KMS-11 (cell line): Measurements from ENCODE around the gene FBXO48.
A peak's percentile ranks its signal among the peaks of the same experiment; 100 is the strongest.

Experiments used
- H2AFZ ChIP-seq: fragments of 200-600 bp; sonication (generic); 2 replicates; pipeline ENCODE4 v1.6.1; 2016; ENCODE audit warnings: antibody characterized with exemption, mixed run types, low read depth
- H3K27ac ChIP-seq: fragments of 200-600 bp; sonication (generic); 2 replicates; pipeline ENCODE4 v1.6.1; 2016; ENCODE audit warnings: mild to moderate bottlenecking, mixed run types
- H3K27me3 ChIP-seq: fragments of 200-600 bp; sonication (generic); 2 replicates; pipeline ENCODE4 v1.6.1; 2017; ENCODE audit warnings: mild to moderate bottlenecking, low read depth, mixed run types, moderate library complexity; ENCODE audit not compliant: insufficient read depth
- H3K36me3 ChIP-seq: fragments of 200-600 bp; sonication (generic); 2 replicates; pipeline ENCODE4 v1.6.1; 2017; ENCODE audit warnings: mild to moderate bottlenecking, mixed run types; ENCODE audit not compliant: insufficient read depth
- H3K4me1 ChIP-seq: fragments of 200-600 bp; sonication (generic); 2 replicates; pipeline ENCODE4 v1.6.1; 2016; ENCODE audit warnings: mild to moderate bottlenecking, low read depth, mixed run types; ENCODE audit not compliant: poor library complexity, severe bottlenecking
- H3K4me2 ChIP-seq: fragments of 200-600 bp; sonication (generic); 2 replicates; pipeline ENCODE4 v1.7.0; 2016; ENCODE audit warnings: mild to moderate bottlenecking, mixed run types
- H3K4me3 ChIP-seq: fragments of 200-600 bp; sonication (generic); IDR thresholded peaks from 2 replicates; pipeline ENCODE4 v1.6.1; 2017; ENCODE audit warnings: low read depth, low read length, mixed read lengths; ENCODE audit not compliant: insufficient read depth
- H3K79me2 ChIP-seq: fragments of 200-600 bp; sonication (generic); 2 replicates; pipeline ENCODE4 v1.6.1; 2016; ENCODE audit warnings: low read depth, mixed run types; ENCODE audit not compliant: insufficient read depth
- H3K9ac ChIP-seq: fragments of 200-600 bp; sonication (generic); 2 replicates; pipeline ENCODE4 v1.6.1; 2016; ENCODE audit warnings: mild to moderate bottlenecking, mixed run types
- H4K20me1 ChIP-seq: fragments of 200-600 bp; sonication (generic); 2 replicates; pipeline ENCODE4 v1.6.1; 2016; ENCODE audit warnings: mild to moderate bottlenecking, mixed run types; ENCODE audit not compliant: insufficient read depth
- CTCF ChIP-seq: fragments of 200-600 bp; sonication (generic); conservative IDR thresholded peaks from 2 replicates; pipeline ENCODE4 v1.6.1; 2017; ENCODE audit warnings: low read depth, mild to moderate bottlenecking, antibody characterized with exemption, low read length, moderate library complexity, mixed read lengths

FBXO48 gene

GRCh38 chr2:68415521-68415920 is 51.6 kb downstream of the FBXO48 start:
- H3K4me2 ChIP-seq = no peak overlapping the region
- H3K79me2 ChIP-seq = no peaks in the 10 kb centered on the region
- H3K4me1 ChIP-seq = peaks cover 74% of the 10 kb centered on the region
- H3K9ac ChIP-seq = no peak overlapping the region
- no peaks in the 10 kb centered on the region for H3K36me3 ChIP-seq
- H2AFZ ChIP-seq = no peak overlapping the region
- H4K20me1 ChIP-seq = no peaks in the 10 kb centered on the region
- H3K27ac ChIP-seq = no peak overlapping the region
- no peaks in the 10 kb centered on the region for H3K27me3 ChIP-seq
- no peak overlapping the region for H3K4me3 ChIP-seq
- TF ChIP-seq CTCF = no peak

- Histone ChIP-seq H2AFZ (no peak overlapping the region), H3K4me2 (no peak overlapping the region)
Measured at GRCh38 chr2:68414876-68415275, 52.2 kb downstream of the FBXO48 start.

GRCh38 chr2:68414452-68414851 is 52.6 kb downstream of the FBXO48 start:
- peaks cover 63% of the 10 kb centered on the region for H3K4me1 ChIP-seq
- H3K4me2 ChIP-seq = no peak overlapping the region
- no peaks in the 10 kb centered on the region for H3K36me3 ChIP-seq
- H3K9ac ChIP-seq = no peak overlapping the region
- H3K27ac ChIP-seq = no peak overlapping the region
- H3K4me3 ChIP-seq = no peak overlapping the region
- no peaks in the 10 kb centered on the region for H4K20me1 ChIP-seq
- no peaks in the 10 kb centered on the region for H3K79me2 ChIP-seq
- H2AFZ ChIP-seq = no peak overlapping the region
- no peaks in the 10 kb centered on the region for H3K27me3 ChIP-seq
- no peak for TF ChIP-seq CTCF

More at GRCh38 chr2:68414876-68415275, 52.2 kb downstream of the FBXO48 start:
- H3K9ac ChIP-seq = no peak overlapping the region
- no peaks in the 10 kb centered on the region for H3K79me2 ChIP-seq
- no peak overlapping the region for H3K27ac ChIP-seq
- peaks cover 67% of the 10 kb centered on the region for H3K4me1 ChIP-seq
- TF ChIP-seq CTCF = no peak
- H3K36me3 ChIP-seq = no peaks in the 10 kb centered on the region
- H3K4me3 ChIP-seq = no peak overlapping the region
- H4K20me1 ChIP-seq = no peaks in the 10 kb centered on the region
- H3K27me3 ChIP-seq = no peaks in the 10 kb centered on the region

- Histone ChIP-seq H3K4me2 (0 out of 2 replicates have a peak overlapping the region, but pooled peaks have one; percentile 10), H3K79me2 (no peaks in the 10 kb centered on the region), H3K9ac (no peak overlapping the region), H3K4me1 (peaks cover 53% of the 10 kb centered on the region), H3K27ac (no peak overlapping the region), H3K36me3 (no peaks in the 10 kb centered on the region), H4K20me1 (no peaks in the 10 kb centered on the region), H3K4me3 (no peak overlapping the region), H3K27me3 (no peaks in the 10 kb centered on the region), H2AFZ (no peak overlapping the region)
- TF ChIP-seq CTCF = no peak
Measured at GRCh38 chr2:68413466-68413865, 53.6 kb downstream of the FBXO48 start.
